GM18867 (cell line): ENCODE data around the gene SLC9A5.

Experiments
- ATAC-seq: cut with Tn5 transposase; IDR thresholded peaks from one replicate; pipeline ENCODE4 v1.9.1; 2021; ENCODE audit warnings: mild to moderate bottlenecking, moderate library complexity; ENCODE audit not compliant: unreplicated experiment

The SLC9A5 gene

DNA sequence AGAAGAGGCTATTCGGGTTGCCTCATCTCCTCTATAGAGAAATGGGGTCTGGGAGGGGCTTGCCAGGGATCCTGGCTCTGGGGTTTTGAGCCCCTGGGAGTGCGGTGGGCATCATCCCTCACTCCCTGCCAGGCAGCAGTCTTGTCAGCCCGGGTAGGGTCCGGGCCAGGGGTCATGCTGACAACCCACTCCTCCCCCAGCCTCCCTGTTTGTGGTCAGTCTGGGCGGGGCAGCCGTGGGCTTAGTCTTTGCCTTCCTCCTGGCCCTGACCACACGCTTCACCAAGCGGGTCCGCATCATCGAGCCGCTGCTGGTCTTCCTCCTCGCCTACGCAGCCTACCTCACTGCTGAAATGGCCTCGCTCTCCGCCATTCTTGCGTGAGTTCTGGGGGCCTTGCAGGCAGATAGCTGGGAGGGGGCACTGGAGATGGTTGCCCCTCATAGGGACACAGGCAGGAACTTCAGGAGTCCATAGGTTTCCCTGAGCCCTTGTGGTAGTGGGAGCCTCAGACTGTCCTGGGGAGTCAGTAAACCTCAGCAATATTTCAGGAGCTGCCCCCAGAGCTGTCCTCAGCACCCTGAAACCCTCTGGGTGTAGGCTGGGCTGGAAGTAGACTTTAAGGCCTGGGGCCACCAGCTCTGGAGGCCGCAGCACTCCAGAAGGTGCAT lies 6.9 kb downstream of the SLC9A5 start:
- no peak for ATAC-seq

DNA sequence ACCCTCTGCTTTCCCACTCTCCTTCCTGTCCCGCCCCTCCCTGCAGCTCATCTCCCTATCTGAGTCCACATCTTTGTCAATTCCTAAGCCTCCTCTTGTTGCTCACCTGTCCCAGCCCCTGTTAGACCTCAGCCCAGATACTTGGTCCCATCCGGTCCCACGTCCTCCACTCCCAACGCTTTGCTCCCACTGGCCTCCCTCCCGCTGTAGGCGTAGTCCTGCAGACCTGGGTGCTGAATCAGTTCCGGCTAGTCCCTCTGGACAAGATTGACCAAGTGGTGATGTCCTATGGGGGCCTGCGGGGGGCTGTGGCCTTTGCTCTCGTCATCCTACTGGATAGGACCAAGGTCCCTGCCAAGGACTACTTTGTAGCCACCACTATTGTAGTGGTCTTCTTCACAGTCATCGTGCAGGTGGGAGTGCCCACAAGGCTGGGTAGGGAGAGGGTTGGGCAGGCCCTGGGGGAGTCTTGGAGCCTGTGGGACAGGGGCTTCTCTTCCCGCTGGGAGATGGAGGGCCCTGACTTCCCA lies 8.0 kb downstream of the SLC9A5 start:
- no peak for ATAC-seq

DNA sequence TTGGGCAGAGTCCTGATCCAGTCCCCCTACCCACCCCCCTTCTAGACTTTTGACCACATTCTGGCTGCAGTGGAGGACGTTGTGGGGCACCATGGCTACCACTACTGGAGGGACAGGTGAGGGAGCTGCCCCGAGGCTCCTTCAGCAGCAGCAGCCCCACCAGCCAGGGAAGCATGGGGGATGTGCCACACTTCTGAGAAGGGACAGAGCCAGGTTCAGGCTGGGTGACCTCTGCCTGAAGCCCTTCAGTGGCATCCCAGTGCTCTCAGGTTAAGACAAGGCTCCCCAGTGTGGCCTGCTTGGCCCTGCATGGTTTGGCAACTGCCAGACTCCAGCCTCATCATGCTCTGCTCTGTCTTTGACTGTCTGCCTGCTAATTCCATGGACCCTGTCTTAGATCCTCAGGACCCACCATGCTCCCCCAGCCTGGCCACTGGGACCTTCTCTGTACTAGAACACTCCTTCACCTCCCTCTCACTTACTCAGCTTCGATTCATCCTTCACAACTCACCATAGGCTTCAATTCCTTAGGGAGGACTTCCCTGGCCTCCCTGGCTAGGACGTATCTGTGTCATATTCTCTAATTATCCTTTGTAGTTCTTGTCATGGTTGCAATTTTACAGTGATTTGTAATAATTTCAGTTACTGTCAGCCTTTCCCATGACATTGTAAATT lies 8.8 kb downstream of the SLC9A5 start:
- ATAC-seq = no peak

DNA sequence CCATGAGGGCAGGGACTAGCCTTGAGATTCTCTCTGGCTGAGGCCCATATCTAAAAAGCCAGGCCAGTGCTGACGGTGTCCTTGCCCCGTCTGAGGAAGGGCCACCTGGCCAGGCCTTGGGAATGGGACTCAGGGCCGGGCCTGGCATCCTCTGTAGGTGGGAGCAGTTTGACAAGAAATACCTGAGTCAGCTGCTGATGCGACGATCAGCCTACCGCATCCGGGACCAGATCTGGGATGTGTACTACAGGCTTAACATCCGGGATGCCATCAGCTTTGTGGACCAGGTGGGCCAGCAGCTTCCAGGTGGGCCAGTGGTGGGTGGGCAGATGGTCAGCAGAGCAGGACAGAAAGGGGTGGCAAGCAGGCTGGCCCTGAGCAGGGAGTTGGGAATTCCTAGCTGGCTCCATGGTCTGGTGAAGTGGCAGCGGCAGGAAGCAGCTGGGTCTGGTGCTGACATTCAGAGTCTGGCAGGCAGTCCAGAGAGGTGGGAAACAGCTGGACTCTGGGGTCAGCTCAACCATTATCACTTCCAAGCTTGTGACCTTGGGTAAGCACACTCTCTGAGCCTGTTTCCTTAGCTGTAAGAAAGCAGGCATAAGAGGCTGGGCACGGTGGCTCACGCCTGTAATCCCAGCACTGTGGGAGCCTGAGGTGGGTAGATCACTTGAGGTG lies 9.5 kb downstream of the SLC9A5 start:
- ATAC-seq = no peak

DNA sequence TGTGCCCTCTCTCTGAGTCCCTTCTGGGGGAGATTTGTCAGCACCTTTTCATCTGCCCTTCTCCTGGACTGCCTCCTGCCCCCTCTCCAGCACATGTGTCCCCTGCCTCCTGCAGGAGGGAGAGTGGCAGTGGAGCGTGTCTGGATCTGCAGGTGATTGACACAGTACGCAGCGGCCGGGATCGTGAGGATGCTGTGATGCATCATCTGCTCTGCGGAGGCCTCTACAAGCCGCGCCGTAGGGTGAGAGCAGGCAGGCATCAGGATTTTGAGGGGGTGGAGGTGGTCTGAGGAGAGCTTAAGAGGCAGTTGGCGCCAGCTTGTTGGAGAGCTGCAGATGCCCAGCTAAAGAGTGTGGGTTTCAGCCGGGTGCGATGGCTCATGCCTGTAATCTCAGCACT lies 10.9 kb downstream of the SLC9A5 start:
- no peak for ATAC-seq

DNA sequence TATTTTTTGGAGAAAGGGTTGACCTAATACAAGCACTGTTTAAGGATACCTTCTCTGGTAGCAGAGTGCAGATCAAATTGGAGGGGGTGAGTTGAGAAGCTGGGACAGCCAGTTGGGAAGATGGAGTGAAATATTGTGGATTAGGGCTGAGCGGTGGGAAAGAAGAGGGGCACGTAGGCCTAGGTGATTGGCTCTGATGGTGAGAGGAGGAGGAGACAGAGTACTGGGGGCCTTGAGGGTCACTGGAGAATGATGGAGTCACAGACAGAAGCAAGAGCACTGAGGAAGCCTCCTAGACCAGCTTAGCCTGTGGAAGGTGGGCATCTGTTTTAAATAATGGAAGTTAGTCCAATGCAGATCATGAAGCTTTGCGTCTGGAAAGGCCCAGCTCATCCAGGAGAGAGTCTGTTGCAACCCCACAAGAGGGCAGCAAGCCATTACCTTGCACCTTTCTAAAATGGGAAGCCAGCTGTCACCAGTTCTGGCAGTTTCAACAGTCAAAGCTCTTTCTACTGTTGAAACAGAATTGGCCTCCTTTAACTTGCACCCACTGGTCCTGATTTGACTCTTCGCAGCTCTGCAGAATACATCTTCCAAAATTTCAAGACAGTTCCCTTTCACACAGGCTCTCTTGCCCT lies 11.8 kb downstream of the SLC9A5 start:
- ATAC-seq = no peak

DNA sequence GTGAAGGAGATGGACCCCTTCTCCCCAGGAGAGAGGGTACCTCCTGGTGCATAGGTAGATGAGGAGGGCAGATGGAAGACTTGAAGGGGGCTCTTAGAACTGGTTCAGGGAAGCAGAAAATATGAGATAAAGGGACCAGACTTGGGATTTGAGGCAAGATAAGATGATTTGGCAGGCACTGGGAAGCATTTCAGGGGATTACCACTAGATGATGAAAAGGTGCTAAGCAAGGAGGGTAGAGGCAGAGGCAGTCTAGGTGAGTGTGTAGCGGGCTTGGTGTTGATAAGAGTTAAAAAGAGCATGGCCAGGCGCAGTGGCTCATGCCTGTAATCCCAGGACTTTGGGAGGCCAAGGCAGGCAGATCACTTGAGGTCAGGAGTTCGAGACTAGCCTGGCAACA lies 14.4 kb downstream of the SLC9A5 start:
- ATAC-seq = no peak

DNA sequence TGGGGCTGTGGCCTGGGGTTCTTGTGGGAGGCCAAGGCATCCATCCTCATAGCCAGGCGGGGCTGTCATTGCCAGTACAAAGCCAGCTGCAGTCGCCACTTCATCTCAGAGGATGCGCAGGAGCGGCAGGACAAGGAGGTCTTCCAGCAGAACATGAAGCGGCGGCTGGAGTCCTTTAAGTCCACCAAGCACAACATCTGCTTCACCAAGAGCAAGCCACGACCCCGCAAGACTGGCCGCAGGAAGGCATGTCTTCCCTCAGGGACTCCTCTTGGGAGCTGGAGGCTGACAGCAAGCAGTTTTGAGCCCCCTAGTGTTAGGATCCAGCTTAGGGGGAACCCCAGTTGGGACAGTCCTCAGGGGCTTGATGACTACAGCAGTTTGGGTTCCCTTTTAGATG lies 15.5 kb downstream of the SLC9A5 start:
- ATAC-seq = no peak

DNA sequence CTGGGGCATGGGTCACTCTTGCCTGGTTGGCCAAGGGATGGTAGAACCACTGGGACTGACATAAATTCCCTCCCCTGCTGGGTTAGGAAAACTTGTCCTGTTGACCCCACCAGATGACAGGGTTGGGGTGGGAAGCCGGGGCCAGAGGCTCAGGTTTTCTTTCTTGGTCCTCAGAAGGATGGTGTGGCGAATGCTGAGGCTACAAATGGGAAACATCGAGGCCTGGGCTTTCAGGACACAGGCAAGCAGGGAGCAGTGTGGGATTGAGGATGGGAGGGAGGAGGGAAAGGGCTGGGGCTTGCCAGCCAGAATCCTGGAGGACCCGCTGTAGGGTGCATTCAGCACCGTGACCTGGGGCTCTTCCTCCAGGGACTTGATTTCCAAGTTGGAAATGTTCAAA lies 16.1 kb downstream of the SLC9A5 start:
- ATAC-seq = no peak

DNA sequence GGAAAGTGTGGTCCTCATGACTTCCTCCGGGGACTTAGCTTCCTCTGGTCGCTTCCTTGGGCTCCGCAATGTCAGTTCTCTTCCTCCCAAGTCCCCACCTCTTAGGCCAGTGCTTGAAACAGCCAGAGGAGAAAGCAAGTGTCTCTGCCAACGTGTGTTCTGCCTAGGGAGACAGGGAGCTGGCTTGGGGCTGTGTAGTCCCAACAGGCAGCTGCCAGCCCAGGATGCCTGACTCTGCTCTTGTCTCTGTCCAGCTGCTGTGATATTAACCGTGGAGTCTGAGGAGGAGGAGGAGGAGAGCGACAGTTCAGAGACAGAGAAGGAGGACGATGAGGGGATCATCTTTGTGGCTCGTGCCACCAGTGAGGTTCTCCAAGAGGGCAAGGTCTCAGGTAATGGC lies 17.1 kb downstream of the SLC9A5 start:
- no peak for ATAC-seq

DNA sequence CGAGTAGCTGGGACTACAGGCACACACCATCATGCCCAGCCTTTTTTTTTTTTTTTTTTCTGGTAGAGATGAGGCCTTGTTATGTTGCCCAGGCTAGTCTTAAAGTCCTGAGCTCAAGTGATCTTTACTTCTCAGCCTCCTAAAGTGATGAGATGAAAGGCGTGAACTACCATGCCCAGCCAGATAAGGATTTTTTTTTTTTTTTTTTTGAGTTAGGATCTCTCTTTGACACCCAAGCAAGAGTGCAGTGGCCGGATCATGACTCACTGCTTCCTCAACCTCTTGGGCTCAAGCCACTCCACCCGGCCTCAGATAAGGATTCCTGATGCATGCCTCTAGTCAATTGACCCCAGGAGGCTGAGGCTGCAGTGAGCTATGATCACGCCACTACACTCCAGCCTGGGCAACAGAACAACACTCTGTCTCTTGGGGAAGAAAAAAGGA lies 19.4 kb downstream of the SLC9A5 start:
- ATAC-seq = no peak

DNA sequence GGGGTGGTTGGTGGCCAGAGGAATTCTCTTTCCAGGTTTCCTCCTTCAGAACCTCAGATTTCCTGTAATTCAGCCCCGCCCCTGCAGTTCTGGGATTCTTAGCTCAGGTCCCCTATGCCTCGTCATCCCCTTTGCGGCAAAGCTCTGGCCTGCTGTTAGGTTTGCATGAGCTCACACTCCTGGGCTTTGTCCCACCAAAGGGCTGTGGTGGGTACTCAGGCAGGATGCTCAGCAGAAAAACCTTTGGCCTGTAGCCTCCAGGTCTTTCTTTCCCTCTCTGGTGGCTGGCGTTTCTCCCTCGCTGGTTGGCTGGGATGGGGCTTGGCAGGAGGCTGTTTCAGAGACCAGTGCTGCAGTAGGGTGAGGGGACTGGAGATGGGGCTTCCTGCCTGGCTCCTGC lies 21.0 kb downstream of the SLC9A5 start:
- no peak for ATAC-seq

DNA sequence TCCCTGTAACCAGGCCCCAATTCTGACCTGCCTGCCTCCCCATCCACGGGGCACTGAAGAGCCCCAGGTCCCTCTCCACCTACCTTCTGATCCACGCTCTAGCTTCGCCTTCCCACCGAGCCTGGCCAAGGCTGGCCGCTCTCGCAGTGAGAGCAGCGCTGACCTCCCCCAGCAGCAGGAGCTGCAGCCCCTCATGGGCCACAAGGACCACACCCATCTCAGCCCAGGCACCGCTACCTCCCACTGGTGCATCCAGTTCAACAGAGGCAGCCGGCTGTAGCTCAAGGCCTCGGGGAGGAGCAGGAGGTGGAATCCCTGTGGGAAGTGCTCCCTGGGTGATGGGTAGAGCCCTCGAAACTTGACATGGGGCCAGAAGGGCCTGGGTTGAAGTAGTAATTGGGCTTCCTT lies 22.2 kb downstream of the SLC9A5 start:
- no peak for ATAC-seq

DNA sequence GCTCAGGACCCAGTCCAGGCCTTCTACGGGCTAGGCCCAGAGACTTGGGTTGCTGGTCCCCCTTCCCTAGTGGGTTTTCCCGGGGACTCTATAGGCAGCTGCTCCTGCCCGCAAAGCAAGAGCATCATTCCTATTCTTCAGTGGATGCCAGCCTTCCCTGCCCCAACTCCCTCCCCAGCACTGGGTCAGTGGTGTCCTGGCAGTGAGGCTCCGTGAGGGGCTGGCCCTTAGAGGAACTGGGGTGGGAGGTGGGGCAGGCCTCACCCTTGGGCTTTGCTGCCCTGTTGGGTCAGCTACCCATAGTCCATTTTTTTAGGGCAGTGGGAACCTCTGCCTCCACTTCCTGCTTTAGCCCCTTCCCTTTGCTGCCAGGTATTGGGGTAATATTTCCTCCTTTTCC lies 22.7 kb downstream of the SLC9A5 start:
- ATAC-seq = no peak

DNA sequence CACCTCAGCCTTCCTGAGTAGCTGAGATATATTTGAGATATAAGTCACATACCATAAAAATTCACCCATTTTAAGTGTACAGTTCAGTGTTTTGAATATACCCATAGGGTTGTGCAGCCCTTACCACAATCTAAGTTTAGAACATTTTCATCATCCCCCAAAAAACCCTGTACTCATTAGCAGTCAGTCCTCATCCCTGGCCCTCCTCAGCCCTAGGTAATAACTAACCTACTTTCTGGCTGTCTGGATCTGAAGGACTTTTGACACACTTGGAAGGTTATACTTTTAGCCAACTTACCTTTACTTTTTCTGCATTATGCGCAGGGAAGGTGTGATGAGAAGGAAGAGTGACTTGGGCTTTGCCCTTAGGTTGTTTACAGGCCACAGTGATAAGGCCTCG lies 26.5 kb downstream of the SLC9A5 start:
- no peak for ATAC-seq

DNA sequence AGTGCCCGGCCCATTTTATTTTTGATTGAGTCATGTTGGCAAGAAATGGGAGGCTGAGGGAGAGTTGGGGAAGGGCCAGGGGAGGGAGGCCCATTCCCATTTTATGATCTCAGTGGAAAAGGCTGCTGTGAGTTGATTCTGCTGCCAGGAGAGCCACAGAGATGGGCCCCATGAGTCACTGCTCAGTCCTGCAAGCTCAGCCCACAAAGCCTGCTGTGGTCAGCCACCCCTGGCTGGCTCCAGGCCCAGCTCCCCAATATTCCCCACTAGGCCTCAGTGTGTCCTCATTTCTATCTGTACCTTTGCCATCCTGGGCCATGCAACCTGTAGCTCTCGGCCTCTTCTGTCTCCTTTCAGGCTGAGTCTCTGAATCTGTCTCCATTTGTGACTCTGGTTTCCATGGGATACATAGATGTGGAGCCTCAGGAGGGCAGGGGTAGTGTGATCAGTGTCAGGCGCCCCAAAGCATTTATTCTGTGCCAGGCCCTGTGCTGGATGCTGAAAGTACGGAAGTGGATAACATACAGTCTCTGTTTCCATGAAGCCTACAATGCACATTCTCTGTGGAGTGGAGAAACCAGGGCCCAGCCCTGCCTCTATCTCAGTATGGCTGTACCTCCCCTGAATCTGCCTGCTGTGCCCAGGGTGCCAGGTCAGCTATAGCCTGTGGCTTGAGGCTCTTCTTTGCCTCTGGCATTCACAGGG lies 28.7 kb downstream of the SLC9A5 start:
- ATAC-seq = no peak

DNA sequence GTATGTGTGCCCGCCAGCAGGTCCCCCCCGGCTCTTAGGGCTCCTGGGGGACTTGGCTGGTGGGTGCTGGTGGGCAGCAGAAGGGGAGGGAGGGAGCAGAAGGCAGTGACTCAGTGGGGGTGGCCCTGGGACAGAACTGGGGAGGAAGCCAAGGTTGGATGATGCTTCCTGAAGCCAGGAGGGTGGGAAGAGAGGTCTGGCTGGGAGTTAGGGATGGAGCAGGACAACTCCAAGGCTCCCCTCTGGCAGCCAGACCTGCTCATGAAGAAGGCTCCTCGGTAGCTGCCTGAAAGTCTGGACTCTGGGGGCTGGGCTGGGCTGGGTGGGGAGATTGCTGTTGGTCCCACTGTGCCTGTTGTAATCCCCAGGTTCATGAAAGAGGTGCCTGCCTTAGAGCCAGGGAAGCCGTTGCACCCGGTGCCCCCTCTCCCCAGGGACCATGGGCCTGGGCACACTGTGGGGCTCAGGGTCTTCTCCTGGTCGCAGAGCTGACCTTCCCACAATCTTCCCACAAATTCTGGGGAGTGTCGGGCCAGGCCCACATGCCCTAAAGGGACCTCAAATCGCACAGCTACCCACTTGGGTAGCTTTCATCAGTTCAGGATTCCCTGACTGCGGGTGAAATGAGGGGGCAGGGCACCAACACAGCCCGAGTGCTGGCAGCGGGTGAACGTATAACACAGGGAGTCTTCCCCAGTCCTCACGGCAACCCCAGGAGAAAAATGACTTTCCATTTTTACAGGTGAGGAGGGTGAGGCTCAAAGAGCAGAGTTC lies 29.4 kb downstream of the SLC9A5 start:
- ATAC-seq = no peak

DNA sequence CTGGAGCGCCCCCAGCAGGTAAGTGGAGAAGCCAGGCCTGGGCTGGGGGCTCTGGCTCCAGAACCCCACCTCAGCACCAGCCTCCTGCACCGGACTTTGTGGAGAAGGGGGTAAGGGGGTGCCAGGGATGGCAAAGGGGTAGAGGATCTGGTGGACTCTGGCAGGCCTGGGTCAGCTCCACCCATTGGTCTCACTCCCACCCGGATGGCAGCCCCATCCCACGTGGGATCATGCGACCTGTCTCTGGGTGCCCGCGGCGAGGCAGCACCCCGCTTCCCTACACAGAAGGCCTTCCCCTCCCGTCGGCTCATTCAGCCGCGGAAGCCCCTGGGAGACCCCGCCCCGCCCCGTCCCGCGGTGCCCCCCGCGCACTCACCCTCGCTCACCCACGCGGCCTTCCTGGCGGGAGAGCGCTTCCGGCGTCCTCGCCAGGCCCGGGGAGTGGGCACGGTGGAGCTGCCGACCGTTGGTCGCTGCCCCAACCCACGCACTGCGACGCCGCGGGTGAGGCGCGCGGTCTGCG lies 30.1 kb downstream of the SLC9A5 start:
- ATAC-seq = peak; percentile 44

DNA sequence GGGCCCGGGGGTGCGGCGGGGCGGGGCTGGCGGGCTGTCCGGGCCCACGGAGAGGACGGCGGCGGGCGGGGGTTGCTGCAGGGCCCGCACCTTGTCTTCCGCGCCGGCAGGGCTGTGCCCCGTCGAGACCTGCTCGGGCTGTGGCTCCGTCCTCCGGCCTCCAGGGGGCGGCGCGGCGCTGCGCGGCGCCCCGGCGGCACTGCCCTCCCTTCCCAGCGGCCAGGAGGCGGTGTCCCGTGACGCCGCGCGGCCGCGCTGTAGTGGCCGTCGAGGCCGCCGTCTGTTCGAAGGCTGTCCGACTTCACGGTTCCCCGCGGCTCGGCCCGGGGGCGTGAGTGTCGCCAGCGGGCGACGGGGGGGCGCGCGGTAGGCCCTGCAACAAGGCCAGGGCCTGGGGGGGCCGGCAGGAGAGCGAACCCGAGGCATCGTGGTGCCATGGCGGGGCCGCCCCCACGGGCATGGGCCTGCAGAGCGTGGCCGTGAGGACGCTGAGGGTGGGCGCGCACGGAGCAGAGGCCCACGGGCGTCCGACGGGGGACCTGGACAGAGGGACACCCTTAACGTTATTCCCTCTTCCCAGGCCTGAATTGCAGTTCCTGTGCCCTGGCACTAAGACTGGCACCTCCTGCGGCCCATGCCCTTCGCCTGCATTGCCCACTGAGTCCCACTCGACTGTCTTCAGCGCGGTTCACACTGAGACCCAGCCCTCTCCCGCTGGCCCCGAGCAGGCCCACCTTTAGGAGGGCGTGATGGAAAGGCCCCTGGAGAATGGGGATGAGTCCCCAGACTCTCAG lies 30.7 kb downstream of the SLC9A5 start, which contains the start of gene PLEKHG4:
Gene PLEKHG4 (plus strand): TSS at position 237 of the 794 bp plus-strand sequence. CDS start 513 bp downstream, at position 750.
- peak; percentile 72 for ATAC-seq
